Breast epithelium (tissue), 3 donors: ENCODE measurements around the gene CLEC18A.
"Not testable (repeated sequence)": the region's sequence is repeated elsewhere in the genome, so short reads cannot be mapped to it uniquely, and the experiment has no call there.

ENCODE experiments used
- CTCF ChIP-seq, 3 donors: fragments of 450-650 bp; IDR thresholded peaks; one replicate each; pipeline ENCODE4 v1.5.1; 2016 to 2017; ENCODE audit warnings: antibody characterized with exemption in 3 of 3, mild to moderate bottlenecking in 3 of 3, moderate library complexity in 3 of 3
- POLR2A ChIP-seq: fragments of 450-650 bp; IDR thresholded peaks from one replicate; pipeline ENCODE4 v1.6.1; 2016; ENCODE audit warnings: antibody characterized with exemption, mild to moderate bottlenecking, moderate library complexity
- POLR2AphosphoS5 ChIP-seq, 3 donors: sonication (generic); formaldehyde crosslinking; IDR thresholded peaks; one replicate each; pipeline ENCODE4 v1.6.1; 2017; ENCODE audit warnings: antibody characterized with exemption in 3 of 3

GRCh38 chr16:69997956-69998355 lies 46.8 kb downstream of the CLEC18A start:
- TF ChIP-seq CTCF (IDR thresholded peaks at IDR 0.05); POLR2AphosphoS5 (IDR thresholded peaks at IDR 0.05); POLR2A: not testable (repeated sequence)
